Parathyroid adenoma (tissue), 2 donors: Measurements from ENCODE around the gene ST7L.

Experiments
- H2AFZ ChIP-seq: fragments of 300-600 bp; sonication (generic); one replicate; pipeline ENCODE4 v1.7.0; 2017; ENCODE audit warnings: antibody characterized with exemption, mild to moderate bottlenecking
- H3K27ac ChIP-seq: fragments of 300-600 bp; sonication (generic); one replicate; pipeline ENCODE4 v1.7.0; 2017
- H3K27me3 ChIP-seq: fragments of 300-600 bp; sonication (generic); one replicate; pipeline ENCODE4 v1.7.0; 2017; ENCODE audit warnings: low read length; ENCODE audit not compliant: control insufficient read depth, insufficient read depth
- H3K36me3 ChIP-seq: fragments of 300-600 bp; sonication (generic); one replicate; pipeline ENCODE4 v1.7.0; 2017; ENCODE audit warnings: low read length; ENCODE audit not compliant: control insufficient read depth, insufficient read depth
- H3K4me1 ChIP-seq: fragments of 300-600 bp; sonication (generic); one replicate; pipeline ENCODE4 v1.7.0; 2017; ENCODE audit warnings: control low read depth
- H3K4me2 ChIP-seq: fragments of 300-600 bp; sonication (generic); one replicate; pipeline ENCODE4 v1.7.0; 2017; ENCODE audit warnings: low read length
- H3K4me3 ChIP-seq: fragments of 300-600 bp; sonication (generic); one replicate; pipeline ENCODE4 v1.7.0; 2017; ENCODE audit warnings: low read depth, low read length
- H3K79me2 ChIP-seq: fragments of 300-600 bp; sonication (generic); one replicate; pipeline ENCODE4 v1.7.0; 2017; ENCODE audit warnings: control low read depth
- H3K9ac ChIP-seq: fragments of 300-600 bp; sonication (generic); one replicate; pipeline ENCODE4 v1.7.0; 2017; ENCODE audit warnings: mild to moderate bottlenecking
- H3K9me3 ChIP-seq: fragments of 300-600 bp; sonication (generic); one replicate; pipeline ENCODE4 v1.7.0; 2017; ENCODE audit warnings: low read length; ENCODE audit not compliant: control insufficient read depth
- CTCF ChIP-seq: fragments of 300-600 bp; sonication (generic); IDR thresholded peaks from one replicate; pipeline ENCODE4 v1.7.0; 2017; ENCODE audit warnings: antibody characterized with exemption, mild to moderate bottlenecking
- donor health status: primary hyperparathyroidism.

Gene ST7L

GRCh38 chr1:112620377-112620695 lies 1.4 kb upstream of the ST7L start:
- Histone ChIP-seq H2AFZ (peak overlapping the region; percentile 97), H3K4me3 (peak overlapping the region; percentile 96), H3K4me1 (no peaks in the 10 kb centered on the region), H3K4me2 (peak overlapping the region; percentile 93), H3K9me3 (no peaks in the 10 kb centered on the region), H3K27me3 (no peaks in the 10 kb centered on the region), H3K79me2 (peaks cover 15% of the 10 kb centered on the region), H3K36me3 (no peaks in the 10 kb centered on the region), H3K27ac (peak overlapping the region; percentile 96), H3K9ac (peak overlapping the region; percentile 77)
- no peak for TF ChIP-seq CTCF

- no peak for TF ChIP-seq CTCF
- Histone ChIP-seq H3K27ac (peak within 1 kb of the TSS; percentile 96), H2AFZ (peak within 1 kb of the TSS; percentile 97), H3K4me1 (no peaks in the 10 kb centered on the region), H3K9ac (peak within 1 kb of the TSS; percentile 84), H3K36me3 (no peaks in the 10 kb centered on the region), H3K9me3 (no peaks in the 10 kb centered on the region), H3K4me3 (peak within 1 kb of the TSS; percentile 96), H3K4me2 (peak within 1 kb of the TSS; percentile 93), H3K27me3 (no peaks in the 10 kb centered on the region), H3K79me2 (peaks cover 12% of the 10 kb centered on the region)
These were observed 806 bp upstream of the ST7L start, which contains the start of gene CAPZA1 for GRCh38 chr1:112619518-112620376. TSS of gene CAPZA1 (plus strand) at chr1:112619832. CDS start at chr1:112619845, 13 bp downstream.

GRCh38 chr1:112618114-112618720 lies 724 bp downstream of the ST7L start:
- no peak for TF ChIP-seq CTCF
- peak overlapping the region; percentile 97 for H2AFZ ChIP-seq
- peak overlapping the region; percentile 96 for H3K4me3 ChIP-seq

GRCh38 chr1:112614460-112615065 lies 4.4 kb downstream of the ST7L start:
- no peak overlapping the region for H3K27ac ChIP-seq
- H3K4me3 ChIP-seq, result no peak overlapping the region
- H3K79me2 ChIP-seq, result peaks cover 2% of the 10 kb centered on the region
- no peak overlapping the region for H2AFZ ChIP-seq
- H3K4me2 ChIP-seq, result no peak overlapping the region
- no peaks in the 10 kb centered on the region for H3K9me3 ChIP-seq
- no peaks in the 10 kb centered on the region for H3K27me3 ChIP-seq
- no peaks in the 10 kb centered on the region for H3K4me1 ChIP-seq
- no peak overlapping the region for H3K9ac ChIP-seq
- no peak for TF ChIP-seq CTCF
- H3K36me3 ChIP-seq, result no peaks in the 10 kb centered on the region

More at GRCh38 chr1:112618114-112618720, 724 bp downstream of the ST7L start:
- Histone ChIP-seq H3K27ac (peak overlapping the region; percentile 96), H3K27me3 (no peaks in the 10 kb centered on the region), H3K9ac (no peak overlapping the region), H3K79me2 (peaks cover 12% of the 10 kb centered on the region), H3K9me3 (no peaks in the 10 kb centered on the region), H3K36me3 (no peaks in the 10 kb centered on the region), H3K4me2 (peak overlapping the region; percentile 93), H3K4me1 (no peaks in the 10 kb centered on the region)
